ENCODE measurements around the gene TUFM.

Gene TUFM

GRCh38 chr16:28876973-28877654, 31.0 kb upstream of the TUFM start:
- no peaks in the 10 kb centered on the region for H4K20me1 ChIP-seq (ENCODE audit: low read depth, low read length)
- peaks cover 4% of the 10 kb centered on the region; the same call in 1 of the 2 replicates for H3K9me3 ChIP-seq (ENCODE audit: insufficient read depth, low read length)

GRCh38 chr16:28876019-28876659, 30.0 kb upstream of the TUFM start:
- TF ChIP-seq EZH2phosphoT487 (conservative IDR thresholded peaks at IDR 0.05; ENCODE audit: low read length) (no peak), CTCF (IDR thresholded peaks at IDR 0.05; ENCODE audit: insufficient read depth, low read length, poor library complexity, severe bottlenecking) (no peak)
- H3F3A ChIP-seq (ENCODE audit: insufficient read depth): no peaks in the 10 kb centered on the region
- peaks cover 4% of the 10 kb centered on the region; the same call in 1 of the 2 replicates for H3K9me3 ChIP-seq (ENCODE audit: insufficient read depth, low read length)
- no peak overlapping the region for H3K4me2 ChIP-seq (ENCODE audit: low read depth, low read length, poor library complexity, severe bottlenecking)
- no peaks in the 10 kb centered on the region for H3K27me3 ChIP-seq (ENCODE audit: low read length)
- H3K27ac ChIP-seq (ENCODE audit: low read depth, low read length): no peak overlapping the region
- H3K9ac ChIP-seq (ENCODE audit: low read length): no peak overlapping the region
- H3K9me2 ChIP-seq (replicated peaks; ENCODE audit: insufficient read depth, low read length): no peaks in the 10 kb centered on the region
- no peak overlapping the region for H3K4me3 ChIP-seq (ENCODE audit: insufficient read depth, low read length, poor library complexity, severe bottlenecking)
- no peak overlapping the region for H2AFZ ChIP-seq (ENCODE audit: low read depth, low read length, severe bottlenecking)
- H3K79me2 ChIP-seq (ENCODE audit: insufficient read depth, low read length): peaks cover 4% of the 10 kb centered on the region; the same call in 1 of the 2 replicates
- H4K20me1 ChIP-seq (ENCODE audit: low read depth, low read length): no peaks in the 10 kb centered on the region
- no peaks in the 10 kb centered on the region for H3K36me3 ChIP-seq (ENCODE audit: low read length)

More at GRCh38 chr16:28876973-28877654, 31.0 kb upstream of the TUFM start:
- Histone ChIP-seq H3K9me2 (replicated peaks; ENCODE audit: insufficient read depth, low read length) (no peaks in the 10 kb centered on the region), H3K79me2 (ENCODE audit: insufficient read depth, low read length) (peaks cover 4% of the 10 kb centered on the region; the same call in 1 of the 2 replicates), H3K4me3 (ENCODE audit: insufficient read depth, low read length, poor library complexity, severe bottlenecking) (no peak overlapping the region), H2AFZ (ENCODE audit: low read depth, low read length, severe bottlenecking) (no peak overlapping the region), H3K36me3 (ENCODE audit: low read length) (no peaks in the 10 kb centered on the region), H3K27ac (ENCODE audit: low read depth, low read length) (no peak overlapping the region), H3F3A (ENCODE audit: insufficient read depth) (no peaks in the 10 kb centered on the region), H3K9ac (ENCODE audit: low read length) (no peak overlapping the region), H3K4me2 (ENCODE audit: low read depth, low read length, poor library complexity, severe bottlenecking) (no peak overlapping the region), H3K27me3 (ENCODE audit: low read length) (no peaks in the 10 kb centered on the region)
- TF ChIP-seq EZH2phosphoT487 (conservative IDR thresholded peaks at IDR 0.05; ENCODE audit: low read length) (no peak), CTCF (IDR thresholded peaks at IDR 0.05; ENCODE audit: insufficient read depth, low read length, poor library complexity, severe bottlenecking) (no peak)

GRCh38 chr16:28875134-28876018, 29.2 kb upstream of the TUFM start:
- Histone ChIP-seq H4K20me1 (ENCODE audit: low read depth, low read length) (no peaks in the 10 kb centered on the region), H3K9me3 (ENCODE audit: insufficient read depth, low read length) (peaks cover 4% of the 10 kb centered on the region; the same call in 1 of the 2 replicates), H3K4me3 (ENCODE audit: insufficient read depth, low read length, poor library complexity, severe bottlenecking) (no peak overlapping the region), H3K9ac (ENCODE audit: low read length) (no peak overlapping the region), H3K27ac (ENCODE audit: low read depth, low read length) (no peak overlapping the region), H3F3A (ENCODE audit: insufficient read depth) (no peaks in the 10 kb centered on the region), H2AFZ (ENCODE audit: low read depth, low read length, severe bottlenecking) (no peak overlapping the region), H3K27me3 (ENCODE audit: low read length) (no peaks in the 10 kb centered on the region), H3K4me2 (ENCODE audit: low read depth, low read length, poor library complexity, severe bottlenecking) (no peak overlapping the region), H3K9me2 (replicated peaks; ENCODE audit: insufficient read depth, low read length) (no peaks in the 10 kb centered on the region), H3K79me2 (ENCODE audit: insufficient read depth, low read length) (peaks cover 4% of the 10 kb centered on the region; the same call in 1 of the 2 replicates), H3K36me3 (ENCODE audit: low read length) (no peaks in the 10 kb centered on the region)
- no peak for TF ChIP-seq CTCF (IDR thresholded peaks at IDR 0.05; ENCODE audit: insufficient read depth, low read length, poor library complexity, severe bottlenecking)
- no peak for TF ChIP-seq EZH2phosphoT487 (conservative IDR thresholded peaks at IDR 0.05; ENCODE audit: low read length)
